HEK293 (cell line): ENCODE results near the gene GDF2.

ENCODE experiments used
- CTCF ChIA-PET: fragments of 350-600 bp; formaldehyde crosslinking; extraction: SDS; loops from one replicate; lab custom pipeline; 2021; ENCODE audit warnings: antibody characterized with exemption; lab: Yijun Ruan, JAX
- POLR2A ChIA-PET: fragments of 300-600 bp; formaldehyde crosslinking; extraction: SDS; loops from one replicate; lab custom pipeline; 2020; ENCODE audit warnings: antibody characterized with exemption, inconsistent platforms; lab: Yijun Ruan, JAX
- H3K27ac ChIP-seq: fragments of 200-500 bp; sonication (Bioruptor generic); 2 replicates; pipeline ENCODE4 v1.5.1; 2014; ENCODE audit warnings: low read depth, low read length, control low read depth, inconsistent platforms; ENCODE audit errors: extremely low read depth
- H3K36me3 ChIP-seq, 2 experiments: fragments of 200-500 bp in 1 of 2; sonication (Bioruptor generic) in 1 of 2; 1 replicate in 1 of 2; 2 replicates in 1 of 2; pipeline ENCODE4 v1.5.1; 2014 to 2017; ENCODE audit warnings: inconsistent platforms in 2 of 2, low read length in 2 of 2; ENCODE audit not compliant: control insufficient read depth in 2 of 2, insufficient read depth in 1 of 2
- H3K4me1 ChIP-seq: fragments of 200-500 bp; sonication (Bioruptor generic); 2 replicates; pipeline ENCODE4 v1.5.1; 2014; ENCODE audit warnings: mild to moderate bottlenecking, low read length, inconsistent platforms; ENCODE audit not compliant: control insufficient read depth, insufficient read depth
- H3K4me3 ChIP-seq: 2 replicates; pipeline ENCODE4 v1.5.1; 2011; ENCODE audit warnings: low read depth, mild to moderate bottlenecking, control low read depth, low read length, moderate library complexity
- H3K9me3 ChIP-seq: fragments of 200-500 bp; sonication (Bioruptor generic); 2 replicates; pipeline ENCODE4 v1.5.1; 2014; ENCODE audit warnings: low read depth, low read length, inconsistent platforms; ENCODE audit not compliant: control insufficient read depth, insufficient read depth
- FEZF1 ChIP-seq: fragments of 450-650 bp; formaldehyde crosslinking; IDR thresholded peaks from 2 replicates; pipeline ENCODE4 v1.5.1; 2016; ENCODE audit warnings: missing biosample characterization, missing genetic modification characterization
- HOXD13 ChIP-seq: sonication (generic); formaldehyde crosslinking; IDR thresholded peaks from 2 replicates; pipeline ENCODE4 v1.8.0; 2022; ENCODE audit warnings: missing genetic modification reagents, borderline replicate concordance
- KLF10 ChIP-seq: fragments of 450-650 bp; IDR thresholded peaks from 2 replicates; pipeline ENCODE4 v1.5.1; 2018; ENCODE audit warnings: missing biosample characterization, mild to moderate bottlenecking, missing genetic modification characterization
- KLF16 ChIP-seq: fragments of 450-650 bp; formaldehyde crosslinking; IDR thresholded peaks from 2 replicates; pipeline ENCODE4 v1.5.1; 2017; ENCODE audit warnings: missing biosample characterization, missing genetic modification characterization
- MZF1 ChIP-seq: fragments of 450-650 bp; formaldehyde crosslinking; IDR thresholded peaks from 2 replicates; pipeline ENCODE4 v1.5.1; 2017; ENCODE audit warnings: missing biosample characterization, missing genetic modification characterization, borderline replicate concordance
- SCRT1 ChIP-seq: fragments of 450-650 bp; formaldehyde crosslinking; IDR thresholded peaks from 2 replicates; pipeline ENCODE4 v1.5.1; 2016; ENCODE audit warnings: missing biosample characterization, missing genetic modification characterization, borderline replicate concordance
- ZNF354C ChIP-seq: fragments of 450-650 bp; formaldehyde crosslinking; IDR thresholded peaks from 2 replicates; pipeline ENCODE4 v1.5.1; 2016; ENCODE audit warnings: missing biosample characterization, missing genetic modification characterization, low read depth, borderline replicate concordance
- ZNF394 ChIP-seq: fragments of 450-650 bp; formaldehyde crosslinking; IDR thresholded peaks from 2 replicates; pipeline ENCODE4 v1.5.1; 2016; ENCODE audit warnings: missing biosample characterization, missing genetic modification characterization, mild to moderate bottlenecking, moderate library complexity, borderline replicate concordance
- ZNF510 ChIP-seq: fragments of 450-650 bp; formaldehyde crosslinking; IDR thresholded peaks from 2 replicates; pipeline ENCODE4 v1.5.1; 2018; ENCODE audit warnings: mild to moderate bottlenecking, missing genetic modification characterization, missing biosample characterization; ENCODE audit not compliant: insufficient replicate concordance
- ZNF529 ChIP-seq: fragments of 450-650 bp; formaldehyde crosslinking; IDR thresholded peaks from 2 replicates; pipeline ENCODE4 v1.5.1; 2017; ENCODE audit warnings: missing genetic modification characterization, missing biosample characterization; ENCODE audit not compliant: insufficient replicate concordance
- ZNF610 ChIP-seq: fragments of 450-650 bp; formaldehyde crosslinking; IDR thresholded peaks from 2 replicates; pipeline ENCODE4 v1.5.1; 2016; ENCODE audit warnings: missing biosample characterization, missing genetic modification characterization, borderline replicate concordance
- ZNF660 ChIP-seq: fragments of 450-650 bp; IDR thresholded peaks from 2 replicates; pipeline ENCODE4 v1.5.1; 2018; ENCODE audit warnings: missing biosample characterization, mild to moderate bottlenecking, missing genetic modification characterization
- ZNF76 ChIP-seq: fragments of 450-650 bp; formaldehyde crosslinking; IDR thresholded peaks from 2 replicates; pipeline ENCODE4; 2016; ENCODE audit warnings: low read depth, missing biosample characterization, missing genetic modification characterization, borderline replicate concordance
- ZNF768 ChIP-seq: fragments of 450-650 bp; formaldehyde crosslinking; IDR thresholded peaks from 2 replicates; pipeline ENCODE4 v1.5.1; 2018; ENCODE audit warnings: missing biosample characterization, mild to moderate bottlenecking, missing genetic modification characterization
- ZNF792 ChIP-seq: fragments of 450-650 bp; formaldehyde crosslinking; IDR thresholded peaks from 2 replicates; pipeline ENCODE4 v1.5.1; 2016; ENCODE audit warnings: missing biosample characterization, missing genetic modification characterization
- TF ChIP-seq, protein P1 (sequence below): fragments of 450-650 bp; formaldehyde crosslinking; IDR thresholded peaks from 2 replicates; pipeline ENCODE4 v1.5.1; 2017; ENCODE audit warnings: missing biosample characterization, missing genetic modification characterization
- TF ChIP-seq, protein P2 (sequence below): fragments of 450-650 bp; formaldehyde crosslinking; IDR thresholded peaks from 2 replicates; pipeline ENCODE4 v1.5.1; 2016; ENCODE audit warnings: missing biosample characterization, missing genetic modification characterization
- TF ChIP-seq, protein P3 (sequence below): fragments of 450-650 bp; formaldehyde crosslinking; conservative IDR thresholded peaks from 2 replicates; pipeline ENCODE4 v1.5.1; 2016; ENCODE audit warnings: low read depth, missing biosample characterization, missing genetic modification characterization
- TF ChIP-seq, protein P4 (sequence below): IDR thresholded peaks from 2 replicates; pipeline ENCODE4 v1.6.1; 2011; ENCODE audit warnings: mild to moderate bottlenecking, low read depth, low read length, borderline replicate concordance
- TF ChIP-seq, protein P5 (sequence below): fragments of 450-650 bp; formaldehyde crosslinking; IDR thresholded peaks from 2 replicates; pipeline ENCODE4 v1.5.1; 2016; ENCODE audit warnings: missing biosample characterization, missing genetic modification characterization
- TF ChIP-seq, protein P6 (sequence below): fragments of 450-650 bp; formaldehyde crosslinking; IDR thresholded peaks from 2 replicates; pipeline ENCODE4 v1.5.0; 2017; ENCODE audit warnings: missing biosample characterization, missing genetic modification characterization, borderline replicate concordance

Gene GDF2

DNA sequence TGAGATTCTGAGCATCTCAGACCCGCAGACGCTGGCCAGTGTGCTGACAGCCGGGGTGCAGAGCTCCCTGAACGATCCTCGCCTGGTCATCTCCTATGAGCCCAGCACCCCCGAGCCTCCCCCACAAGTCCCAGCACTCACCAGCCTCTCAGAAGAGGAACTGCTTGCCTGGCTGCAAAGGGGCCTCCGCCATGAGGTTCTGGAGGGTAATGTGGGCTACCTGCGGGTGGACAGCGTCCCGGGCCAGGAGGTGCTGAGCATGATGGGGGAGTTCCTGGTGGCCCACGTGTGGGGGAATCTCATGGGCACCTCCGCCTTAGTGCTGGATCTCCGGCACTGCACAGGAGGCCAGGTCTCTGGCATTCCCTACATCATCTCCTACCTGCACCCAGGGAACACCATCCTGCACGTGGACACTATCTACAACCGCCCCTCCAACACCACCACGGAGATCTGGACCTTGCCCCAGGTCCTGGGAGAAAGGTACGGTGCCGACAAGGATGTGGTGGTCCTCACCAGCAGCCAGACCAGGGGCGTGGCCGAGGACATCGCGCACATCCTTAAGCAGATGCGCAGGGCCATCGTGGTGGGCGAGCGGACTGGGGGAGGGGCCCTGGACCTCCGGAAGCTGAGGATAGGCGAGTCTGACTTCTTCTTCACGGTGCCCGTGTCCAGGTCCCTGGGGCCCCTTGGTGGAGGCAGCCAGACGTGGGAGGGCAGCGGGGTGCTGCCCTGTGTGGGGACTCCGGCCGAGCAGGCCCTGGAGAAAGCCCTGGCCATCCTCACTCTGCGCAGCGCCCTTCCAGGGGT, 26.6 kb downstream of the GDF2 start (continued):
- TF ChIP-seq, protein P1, sequence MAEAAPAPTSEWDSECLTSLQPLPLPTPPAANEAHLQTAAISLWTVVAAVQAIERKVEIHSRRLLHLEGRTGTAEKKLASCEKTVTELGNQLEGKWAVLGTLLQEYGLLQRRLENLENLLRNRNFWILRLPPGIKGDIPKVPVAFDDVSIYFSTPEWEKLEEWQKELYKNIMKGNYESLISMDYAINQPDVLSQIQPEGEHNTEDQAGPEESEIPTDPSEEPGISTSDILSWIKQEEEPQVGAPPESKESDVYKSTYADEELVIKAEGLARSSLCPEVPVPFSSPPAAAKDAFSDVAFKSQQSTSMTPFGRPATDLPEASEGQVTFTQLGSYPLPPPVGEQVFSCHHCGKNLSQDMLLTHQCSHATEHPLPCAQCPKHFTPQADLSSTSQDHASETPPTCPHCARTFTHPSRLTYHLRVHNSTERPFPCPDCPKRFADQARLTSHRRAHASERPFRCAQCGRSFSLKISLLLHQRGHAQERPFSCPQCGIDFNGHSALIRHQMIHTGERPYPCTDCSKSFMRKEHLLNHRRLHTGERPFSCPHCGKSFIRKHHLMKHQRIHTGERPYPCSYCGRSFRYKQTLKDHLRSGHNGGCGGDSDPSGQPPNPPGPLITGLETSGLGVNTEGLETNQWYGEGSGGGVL (tag by site-specific recombination), result no peak
- no peak for TF ChIP-seq MZF1 (tag by site-specific recombination)
- TF ChIP-seq, protein P2, sequence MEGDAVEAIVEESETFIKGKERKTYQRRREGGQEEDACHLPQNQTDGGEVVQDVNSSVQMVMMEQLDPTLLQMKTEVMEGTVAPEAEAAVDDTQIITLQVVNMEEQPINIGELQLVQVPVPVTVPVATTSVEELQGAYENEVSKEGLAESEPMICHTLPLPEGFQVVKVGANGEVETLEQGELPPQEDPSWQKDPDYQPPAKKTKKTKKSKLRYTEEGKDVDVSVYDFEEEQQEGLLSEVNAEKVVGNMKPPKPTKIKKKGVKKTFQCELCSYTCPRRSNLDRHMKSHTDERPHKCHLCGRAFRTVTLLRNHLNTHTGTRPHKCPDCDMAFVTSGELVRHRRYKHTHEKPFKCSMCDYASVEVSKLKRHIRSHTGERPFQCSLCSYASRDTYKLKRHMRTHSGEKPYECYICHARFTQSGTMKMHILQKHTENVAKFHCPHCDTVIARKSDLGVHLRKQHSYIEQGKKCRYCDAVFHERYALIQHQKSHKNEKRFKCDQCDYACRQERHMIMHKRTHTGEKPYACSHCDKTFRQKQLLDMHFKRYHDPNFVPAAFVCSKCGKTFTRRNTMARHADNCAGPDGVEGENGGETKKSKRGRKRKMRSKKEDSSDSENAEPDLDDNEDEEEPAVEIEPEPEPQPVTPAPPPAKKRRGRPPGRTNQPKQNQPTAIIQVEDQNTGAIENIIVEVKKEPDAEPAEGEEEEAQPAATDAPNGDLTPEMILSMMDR (tag by site-specific recombination), result no peak
- no peak for TF ChIP-seq HOXD13 (CRISPR knock-in tag)
- TF ChIP-seq KLF16, result no peak
- no peak for TF ChIP-seq FEZF1
- TF ChIP-seq KLF10, result no peak
- TF ChIP-seq, protein P3, sequence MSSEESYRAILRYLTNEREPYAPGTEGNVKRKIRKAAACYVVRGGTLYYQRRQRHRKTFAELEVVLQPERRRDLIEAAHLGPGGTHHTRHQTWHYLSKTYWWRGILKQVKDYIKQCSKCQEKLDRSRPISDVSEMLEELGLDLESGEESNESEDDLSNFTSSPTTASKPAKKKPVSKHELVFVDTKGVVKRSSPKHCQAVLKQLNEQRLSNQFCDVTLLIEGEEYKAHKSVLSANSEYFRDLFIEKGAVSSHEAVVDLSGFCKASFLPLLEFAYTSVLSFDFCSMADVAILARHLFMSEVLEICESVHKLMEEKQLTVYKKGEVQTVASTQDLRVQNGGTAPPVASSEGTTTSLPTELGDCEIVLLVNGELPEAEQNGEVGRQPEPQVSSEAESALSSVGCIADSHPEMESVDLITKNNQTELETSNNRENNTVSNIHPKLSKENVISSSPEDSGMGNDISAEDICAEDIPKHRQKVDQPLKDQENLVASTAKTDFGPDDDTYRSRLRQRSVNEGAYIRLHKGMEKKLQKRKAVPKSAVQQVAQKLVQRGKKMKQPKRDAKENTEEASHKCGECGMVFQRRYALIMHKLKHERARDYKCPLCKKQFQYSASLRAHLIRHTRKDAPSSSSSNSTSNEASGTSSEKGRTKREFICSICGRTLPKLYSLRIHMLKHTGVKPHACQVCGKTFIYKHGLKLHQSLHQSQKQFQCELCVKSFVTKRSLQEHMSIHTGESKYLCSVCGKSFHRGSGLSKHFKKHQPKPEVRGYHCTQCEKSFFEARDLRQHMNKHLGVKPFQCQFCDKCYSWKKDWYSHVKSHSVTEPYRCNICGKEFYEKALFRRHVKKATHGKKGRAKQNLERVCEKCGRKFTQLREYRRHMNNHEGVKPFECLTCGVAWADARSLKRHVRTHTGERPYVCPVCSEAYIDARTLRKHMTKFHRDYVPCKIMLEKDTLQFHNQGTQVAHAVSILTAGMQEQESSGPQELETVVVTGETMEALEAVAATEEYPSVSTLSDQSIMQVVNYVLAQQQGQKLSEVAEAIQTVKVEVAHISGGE (tag by site-specific recombination), result no peak
- TF ChIP-seq ZNF510, result no peak
- TF ChIP-seq ZNF610 (tag by site-specific recombination), result no peak
- TF ChIP-seq SCRT1, result no peak
- TF ChIP-seq ZNF354C, result no peak
- no peak for TF ChIP-seq ZNF660 (tag by site-specific recombination)
- no peak for TF ChIP-seq ZNF76 (tag by site-specific recombination)
- TF ChIP-seq ZNF768 (tag by site-specific recombination), result no peak

DNA sequence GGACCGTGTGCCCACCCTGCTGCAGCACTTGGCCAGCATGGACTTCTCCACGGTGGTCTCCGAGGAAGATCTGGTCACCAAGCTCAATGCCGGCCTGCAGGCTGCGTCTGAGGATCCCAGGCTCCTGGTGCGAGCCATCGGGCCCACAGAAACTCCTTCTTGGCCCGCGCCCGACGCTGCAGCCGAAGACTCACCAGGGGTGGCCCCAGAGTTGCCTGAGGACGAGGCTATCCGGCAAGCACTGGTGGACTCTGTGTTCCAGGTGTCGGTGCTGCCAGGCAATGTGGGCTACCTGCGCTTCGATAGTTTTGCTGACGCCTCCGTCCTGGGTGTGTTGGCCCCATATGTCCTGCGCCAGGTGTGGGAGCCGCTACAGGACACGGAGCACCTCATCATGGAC, 27.3 kb downstream of the GDF2 start:
- TF ChIP-seq ZNF394 (tag by site-specific recombination) (no peak), HOXD13 (CRISPR knock-in tag) (no peak), ZNF792 (tag by site-specific recombination) (no peak), ZNF529 (tag by site-specific recombination) (no peak)
- TF ChIP-seq, protein P4, sequence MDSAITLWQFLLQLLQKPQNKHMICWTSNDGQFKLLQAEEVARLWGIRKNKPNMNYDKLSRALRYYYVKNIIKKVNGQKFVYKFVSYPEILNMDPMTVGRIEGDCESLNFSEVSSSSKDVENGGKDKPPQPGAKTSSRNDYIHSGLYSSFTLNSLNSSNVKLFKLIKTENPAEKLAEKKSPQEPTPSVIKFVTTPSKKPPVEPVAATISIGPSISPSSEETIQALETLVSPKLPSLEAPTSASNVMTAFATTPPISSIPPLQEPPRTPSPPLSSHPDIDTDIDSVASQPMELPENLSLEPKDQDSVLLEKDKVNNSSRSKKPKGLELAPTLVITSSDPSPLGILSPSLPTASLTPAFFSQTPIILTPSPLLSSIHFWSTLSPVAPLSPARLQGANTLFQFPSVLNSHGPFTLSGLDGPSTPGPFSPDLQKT, result no peak
- TF ChIP-seq, protein P5, sequence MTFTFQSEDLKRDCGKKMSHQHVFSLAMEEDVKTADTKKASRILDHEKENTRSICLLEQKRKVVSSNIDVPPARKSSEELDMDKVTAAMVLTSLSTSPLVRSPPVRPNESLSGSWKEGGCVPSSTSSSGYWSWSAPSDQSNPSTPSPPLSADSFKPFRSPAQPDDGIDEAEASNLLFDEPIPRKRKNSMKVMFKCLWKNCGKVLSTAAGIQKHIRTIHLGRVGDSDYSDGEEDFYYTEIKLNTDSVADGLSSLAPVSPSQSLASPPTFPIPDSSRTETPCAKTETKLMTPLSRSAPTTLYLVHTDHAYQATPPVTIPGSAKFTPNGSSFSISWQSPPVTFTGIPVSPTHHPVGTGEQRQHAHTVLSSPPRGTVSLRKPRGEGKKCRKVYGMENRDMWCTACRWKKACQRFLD (tag by site-specific recombination), result no peak
- TF ChIP-seq, protein P6, sequence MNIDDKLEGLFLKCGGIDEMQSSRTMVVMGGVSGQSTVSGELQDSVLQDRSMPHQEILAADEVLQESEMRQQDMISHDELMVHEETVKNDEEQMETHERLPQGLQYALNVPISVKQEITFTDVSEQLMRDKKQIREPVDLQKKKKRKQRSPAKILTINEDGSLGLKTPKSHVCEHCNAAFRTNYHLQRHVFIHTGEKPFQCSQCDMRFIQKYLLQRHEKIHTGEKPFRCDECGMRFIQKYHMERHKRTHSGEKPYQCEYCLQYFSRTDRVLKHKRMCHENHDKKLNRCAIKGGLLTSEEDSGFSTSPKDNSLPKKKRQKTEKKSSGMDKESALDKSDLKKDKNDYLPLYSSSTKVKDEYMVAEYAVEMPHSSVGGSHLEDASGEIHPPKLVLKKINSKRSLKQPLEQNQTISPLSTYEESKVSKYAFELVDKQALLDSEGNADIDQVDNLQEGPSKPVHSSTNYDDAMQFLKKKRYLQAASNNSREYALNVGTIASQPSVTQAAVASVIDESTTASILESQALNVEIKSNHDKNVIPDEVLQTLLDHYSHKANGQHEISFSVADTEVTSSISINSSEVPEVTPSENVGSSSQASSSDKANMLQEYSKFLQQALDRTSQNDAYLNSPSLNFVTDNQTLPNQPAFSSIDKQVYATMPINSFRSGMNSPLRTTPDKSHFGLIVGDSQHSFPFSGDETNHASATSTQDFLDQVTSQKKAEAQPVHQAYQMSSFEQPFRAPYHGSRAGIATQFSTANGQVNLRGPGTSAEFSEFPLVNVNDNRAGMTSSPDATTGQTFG (tag by site-specific recombination), result no peak
- Histone ChIP-seq H3K27ac (no peak overlapping the region), H3K36me3 (no peaks in the 10 kb centered on the region), H3K9me3 (no peaks in the 10 kb centered on the region), H3K4me3 (no peak overlapping the region), H3K4me1 (peaks cover 3% of the 10 kb centered on the region; the same call in 1 of the 2 replicates)
- ChIA-PET POLR2A (no interaction called here), CTCF (no interaction called here)
